Mesendoderm (in vitro differentiated cells): ENCODE data around the gene HACD2.
A peak's percentile ranks its signal among the peaks of the same experiment; 100 is the strongest.
"Not testable (repeated sequence)": the region's sequence is repeated elsewhere in the genome, so short reads cannot be mapped to it uniquely, and the experiment has no call there.

Source experiments
- DNase-seq: peaks from one replicate; pipeline ENCODE4 v3.0.0; 2013
- H2AK5ac ChIP-seq: 2 replicates; pipeline ENCODE4 v1.6.1; 2013; ENCODE audit warnings: low read length, inconsistent platforms
- H2BK120ac ChIP-seq: 2 replicates; pipeline ENCODE4 v1.6.1; 2013; ENCODE audit warnings: low read depth, mild to moderate bottlenecking, low read length, moderate library complexity, mixed read lengths
- H2BK15ac ChIP-seq: replicated peaks from 2 replicates; pipeline ENCODE4 v1.6.1; 2013; ENCODE audit warnings: low read depth, mild to moderate bottlenecking, moderate library complexity
- H2BK5ac ChIP-seq: 2 replicates; pipeline ENCODE4 v1.6.1; 2013; ENCODE audit warnings: low read length, inconsistent platforms
- H3K18ac ChIP-seq: 2 replicates; pipeline ENCODE4 v1.6.1; 2013; ENCODE audit warnings: mild to moderate bottlenecking, low read length, mixed read lengths
- H3K23ac ChIP-seq: one replicate; pipeline ENCODE4 v1.6.1; 2013; ENCODE audit warnings: low read length
- H3K27ac ChIP-seq: 2 replicates; pipeline ENCODE4 v1.5.1; 2013; ENCODE audit warnings: low read depth, mild to moderate bottlenecking, inconsistent platforms, low read length, moderate library complexity
- H3K27me3 ChIP-seq: 2 replicates; pipeline ENCODE4 v1.6.1; 2013; ENCODE audit warnings: low read length, control low read depth, mild to moderate bottlenecking, inconsistent platforms; ENCODE audit not compliant: insufficient read depth, poor library complexity
- H3K36me3 ChIP-seq: 2 replicates; pipeline ENCODE4 v1.6.1; 2013; ENCODE audit warnings: low read length, inconsistent platforms; ENCODE audit not compliant: control insufficient read depth, insufficient read depth
- H3K4ac ChIP-seq: one replicate; pipeline ENCODE4 v1.6.1; 2013; ENCODE audit warnings: low read depth, mild to moderate bottlenecking, low read length, moderate library complexity
- H3K4me1 ChIP-seq: 2 replicates; pipeline ENCODE4 v1.6.1; 2013; ENCODE audit warnings: low read depth, low read length, inconsistent platforms; ENCODE audit not compliant: control insufficient read depth
- H3K4me2 ChIP-seq: 2 replicates; pipeline ENCODE4 v1.6.1; 2013; ENCODE audit warnings: low read length
- H3K4me3 ChIP-seq: 2 replicates; pipeline ENCODE4 v1.5.1; 2013; ENCODE audit warnings: mild to moderate bottlenecking, low read length
- H3K56ac ChIP-seq: one replicate; pipeline ENCODE4 v1.6.1; 2013; ENCODE audit warnings: low read length
- H3K79me1 ChIP-seq: 2 replicates; pipeline ENCODE4 v1.6.1; 2013; ENCODE audit warnings: low read length, inconsistent platforms
- H3K79me2 ChIP-seq: 2 replicates; pipeline ENCODE4 v1.6.1; 2013; ENCODE audit warnings: mild to moderate bottlenecking, low read length; ENCODE audit not compliant: control insufficient read depth, insufficient read depth
- H3K9ac ChIP-seq: 2 replicates; pipeline ENCODE4 v1.6.1; 2013; ENCODE audit warnings: low read length, inconsistent platforms
- H4K5ac ChIP-seq: one replicate; pipeline ENCODE4 v1.6.1; 2013; ENCODE audit warnings: low read length
- H4K8ac ChIP-seq: one replicate; pipeline ENCODE4 v1.6.1; 2013; ENCODE audit warnings: low read depth, mild to moderate bottlenecking, control low read depth, low read length, moderate library complexity
- WGBS: extraction: QIAGEN DNeasy Blood & Tissue Kit; methylation state at CpG from one replicate; pipeline ENCODE4 v1.1.7; 2013; ENCODE audit warnings: low lambda C conversion rate, missing lambda C conversion rate; ENCODE audit not compliant: insufficient coverage; ENCODE audit errors: extremely low coverage; 5-methylcytosine and 5-hydroxymethylcytosine counted together

HACD2 gene

DNA sequence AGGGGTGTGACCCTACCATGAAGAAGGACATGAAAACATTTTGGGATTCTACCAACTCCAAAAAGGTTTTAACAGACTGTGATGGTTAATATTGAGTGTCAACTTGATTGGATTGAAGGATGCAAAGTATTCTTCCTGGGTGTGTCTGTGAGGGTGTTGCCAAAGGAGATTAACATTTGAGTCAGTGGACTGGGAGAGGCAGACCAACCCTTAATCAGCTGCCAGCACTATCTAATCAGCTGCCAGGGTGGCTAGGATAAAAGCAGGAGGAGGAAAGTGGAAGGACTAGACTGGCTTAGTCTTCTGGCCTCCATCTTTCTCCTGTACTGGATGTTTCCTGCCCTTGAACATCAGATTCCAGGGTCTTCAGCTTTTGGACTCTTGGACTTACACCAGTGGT is 16.0 kb upstream of the HACD2 start:
- not testable (repeated sequence) for H3K36me3 ChIP-seq, H4K5ac ChIP-seq, H3K4ac ChIP-seq, H3K79me2 ChIP-seq, H3K4me2 ChIP-seq, H4K8ac ChIP-seq, H3K79me1 ChIP-seq, H3K27ac ChIP-seq, H2BK120ac ChIP-seq, H3K4me3 ChIP-seq, H3K27me3 ChIP-seq, H3K23ac ChIP-seq, H3K56ac ChIP-seq, H2BK5ac ChIP-seq, H3K18ac ChIP-seq, H2AK5ac ChIP-seq, H2BK15ac ChIP-seq, H3K9ac ChIP-seq, H3K4me1 ChIP-seq
- peak; percentile 82 for DNase-seq

DNA sequence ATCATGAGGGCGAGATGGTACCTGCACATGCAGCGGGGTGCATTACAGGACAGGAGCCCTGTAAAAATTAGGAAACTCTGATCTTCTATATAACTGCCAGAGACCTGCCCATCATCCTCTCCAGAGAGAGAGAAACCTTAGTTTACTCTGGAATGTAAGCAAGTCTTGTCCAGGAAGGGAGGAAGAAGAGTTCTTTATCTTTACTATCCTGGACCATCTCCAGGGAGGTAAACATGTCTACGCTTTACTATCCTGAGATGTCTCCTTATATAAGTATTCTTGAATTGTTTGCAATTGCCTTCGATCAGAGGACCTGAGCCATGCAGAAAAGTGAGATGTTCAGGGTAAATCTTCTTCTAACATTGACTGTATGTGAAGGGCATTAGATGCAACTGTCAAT is 12.7 kb upstream of the HACD2 start:
- Histone ChIP-seq H3K4me1 (no peaks in the 10 kb centered on the region), H3K27ac (no peak overlapping the region), H3K4ac (no peak overlapping the region), H3K56ac (no peak overlapping the region), H2BK120ac (no peak overlapping the region), H4K5ac (no peak overlapping the region), H3K36me3 (no peaks in the 10 kb centered on the region), H2BK5ac (no peak overlapping the region), H3K18ac (no peak overlapping the region), H3K27me3 (no peaks in the 10 kb centered on the region), H3K79me2 (no peaks in the 10 kb centered on the region), H2BK15ac (no peak overlapping the region), H3K79me1 (no peaks in the 10 kb centered on the region), H4K8ac (peak overlapping the region; percentile 28), H3K4me3 (no peak overlapping the region), H2AK5ac (no peak overlapping the region), H3K4me2 (no peak overlapping the region), H3K23ac (no peak overlapping the region), H3K9ac (no peak overlapping the region)
- no peak for DNase-seq
- WGBS, result no CpG with 5 or more reads among the region's 4 CpGs

DNA sequence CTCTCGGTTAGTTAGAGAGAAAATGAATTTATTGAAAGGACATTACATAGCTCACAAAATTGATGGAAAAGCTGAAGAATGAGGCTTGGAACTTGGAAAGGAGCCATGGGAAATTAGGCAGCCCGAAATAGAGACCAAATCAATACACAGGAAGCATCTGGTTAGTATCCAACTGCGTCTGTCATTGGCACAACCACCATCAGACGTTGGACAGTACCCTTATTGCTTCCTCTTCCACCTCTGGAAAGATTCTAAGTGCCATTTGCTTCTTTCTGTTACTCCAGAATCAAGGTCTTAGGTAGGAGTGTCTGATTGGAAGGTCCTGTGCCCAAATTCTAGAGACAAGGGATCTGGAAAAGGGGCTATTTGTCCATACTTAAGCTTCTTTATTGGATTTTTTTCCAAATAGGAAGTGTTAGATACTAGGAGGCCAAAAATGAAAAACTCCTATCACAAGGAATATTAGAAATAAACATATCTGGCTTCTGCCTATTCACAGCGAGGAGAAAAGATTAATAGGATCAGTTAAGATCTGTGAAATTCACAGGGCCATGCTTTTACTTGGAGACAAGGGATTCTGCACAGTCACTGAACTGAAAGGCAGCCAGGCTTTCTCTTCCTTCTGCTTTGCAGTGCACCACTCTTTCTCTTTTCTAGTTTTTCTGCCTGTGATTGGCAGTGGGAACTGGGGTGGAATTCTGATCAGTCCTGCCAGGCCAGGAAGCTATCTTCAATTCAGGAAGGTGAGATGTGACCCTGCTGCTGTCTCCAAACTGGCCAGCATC is 10.7 kb upstream of the HACD2 start:
- H4K8ac ChIP-seq, result no peak overlapping the region
- H3K79me1 ChIP-seq, result no peaks in the 10 kb centered on the region
- H3K79me2 ChIP-seq, result no peaks in the 10 kb centered on the region
- H4K5ac ChIP-seq, result no peak overlapping the region
- H3K4me1 ChIP-seq, result no peaks in the 10 kb centered on the region
- H2BK5ac ChIP-seq, result no peak overlapping the region
- H3K27me3 ChIP-seq, result no peaks in the 10 kb centered on the region
- H3K4me3 ChIP-seq, result no peak overlapping the region
- H3K23ac ChIP-seq, result no peak overlapping the region
- WGBS, result no CpG with 5 or more reads among the region's 5 CpGs
- no peak overlapping the region for H3K27ac ChIP-seq
- no peak overlapping the region for H3K4ac ChIP-seq
- no peak overlapping the region for H3K56ac ChIP-seq
- no peak overlapping the region for H2AK5ac ChIP-seq
- H3K4me2 ChIP-seq, result no peak overlapping the region
- H2BK15ac ChIP-seq, result no peak overlapping the region
- H3K18ac ChIP-seq, result no peak overlapping the region
- H3K36me3 ChIP-seq, result no peaks in the 10 kb centered on the region
- H2BK120ac ChIP-seq, result no peak overlapping the region
- DNase-seq, result no peak
- no peak overlapping the region for H3K9ac ChIP-seq

DNA sequence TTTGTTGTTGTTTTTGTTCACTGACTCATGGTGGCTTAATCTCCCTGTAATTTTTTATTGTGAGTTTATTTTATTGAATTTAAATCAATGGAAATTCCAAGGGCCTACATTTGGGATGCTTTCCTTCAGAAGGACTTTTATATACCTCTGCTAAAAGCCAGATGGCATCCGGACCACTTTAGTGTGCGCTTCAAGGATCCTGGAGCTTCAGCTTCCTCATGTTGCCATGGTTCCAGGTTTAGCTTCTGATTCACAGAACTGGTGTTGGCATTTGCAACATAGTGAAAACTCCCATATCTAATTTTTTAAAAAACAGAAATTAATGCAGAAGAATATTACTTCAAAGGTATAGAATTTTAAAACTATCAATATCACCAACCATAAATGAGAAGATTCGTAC is 8.5 kb upstream of the HACD2 start:
- no peak overlapping the region for H4K5ac ChIP-seq
- no peak overlapping the region for H2BK5ac ChIP-seq
- H4K8ac ChIP-seq, result no peak overlapping the region
- H3K56ac ChIP-seq, result no peak overlapping the region
- H3K27ac ChIP-seq, result no peak overlapping the region
- no peaks in the 10 kb centered on the region for H3K4me1 ChIP-seq
- H3K27me3 ChIP-seq, result no peaks in the 10 kb centered on the region
- no peak overlapping the region for H3K9ac ChIP-seq
- peaks cover 2% of the 10 kb centered on the region for H3K79me1 ChIP-seq
- no peak overlapping the region for H3K23ac ChIP-seq
- no peak overlapping the region for H3K18ac ChIP-seq
- H3K36me3 ChIP-seq, result no peaks in the 10 kb centered on the region
- no peak overlapping the region for H2BK120ac ChIP-seq
- no peak overlapping the region for H3K4ac ChIP-seq
- no CpG with 5 or more reads among the region's 3 CpGs for WGBS
- H2AK5ac ChIP-seq, result no peak overlapping the region
- DNase-seq, result no peak
- no peak overlapping the region for H3K4me2 ChIP-seq
- no peaks in the 10 kb centered on the region for H3K79me2 ChIP-seq
- no peak overlapping the region for H3K4me3 ChIP-seq
- H2BK15ac ChIP-seq, result no peak overlapping the region

DNA sequence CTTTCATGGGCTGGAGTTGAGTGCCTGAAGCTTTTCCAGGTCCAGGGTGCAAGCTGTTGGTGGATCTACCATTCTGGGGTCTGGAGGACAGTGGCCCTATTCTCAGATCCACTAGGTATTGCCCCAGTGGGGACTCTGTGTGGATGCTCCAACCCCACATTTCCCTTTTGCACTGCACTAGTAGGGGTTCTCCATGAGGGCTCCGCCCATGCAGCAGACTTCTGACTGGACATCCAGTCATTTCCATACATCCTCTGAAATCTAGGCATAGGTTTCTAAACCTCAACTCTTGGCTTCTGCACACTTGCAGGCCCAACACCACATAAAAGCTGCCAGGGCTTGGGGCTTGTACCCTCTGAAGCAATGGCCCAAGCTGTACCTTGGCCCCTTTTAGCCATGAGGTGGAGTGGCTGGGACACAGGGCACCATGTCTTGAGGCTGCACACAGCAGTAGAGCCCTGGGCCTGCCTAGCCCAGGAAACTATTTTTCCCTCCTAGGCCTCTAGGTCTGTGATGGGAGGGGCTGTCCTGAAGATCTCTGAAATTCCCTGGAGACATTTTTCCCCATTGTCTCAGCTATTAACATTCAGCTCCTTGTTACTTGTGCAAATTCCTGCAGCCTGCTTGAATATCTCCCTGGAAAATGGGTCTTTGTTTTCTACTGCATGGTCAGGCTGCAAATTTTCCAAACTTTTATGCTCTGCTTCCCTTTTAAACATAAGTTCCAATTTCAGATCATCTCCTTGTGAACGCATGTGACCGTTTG is 6.0 kb upstream of the HACD2 start:
- H3K23ac ChIP-seq, result no peak overlapping the region

More for the DNA sequence above, 6.0 kb upstream of the HACD2 start:
- Histone ChIP-seq H3K79me1 (peaks cover 2% of the 10 kb centered on the region), H3K79me2 (no peaks in the 10 kb centered on the region), H2AK5ac (no peak overlapping the region), H2BK15ac (no peak overlapping the region), H3K56ac (no peak overlapping the region), H3K18ac (no peak overlapping the region), H2BK5ac (no peak overlapping the region), H4K5ac (no peak overlapping the region), H3K27me3 (no peaks in the 10 kb centered on the region), H3K4ac (no peak overlapping the region), H3K36me3 (no peaks in the 10 kb centered on the region), H3K4me3 (no peak overlapping the region), H3K27ac (no peak overlapping the region), H2BK120ac (no peak overlapping the region), H3K4me1 (no peaks in the 10 kb centered on the region), H3K9ac (no peak overlapping the region), H4K8ac (no peak overlapping the region), H3K4me2 (no peak overlapping the region)
- WGBS, result no CpG with 5 or more reads among the region's 3 CpGs
- DNase-seq, result no peak
